MCF 10A (cell line): ENCODE data around the gene SBNO1. TPM values are rescaled to one million over a fixed set of nuclear protein-coding genes. Genes with fewer than 3 reads are reported as not detected.
"Not testable (repeated sequence)": the region's sequence is repeated elsewhere in the genome, so short reads cannot be mapped to it uniquely, and the experiment has no call there.

Source experiments
- BruUV-seq: library from RNA; stranded (reverse); fragments of 400-500 nt; replicated peaks from 2 replicates; lab custom pipeline; 2021; lab: Mats Ljungman, UMichigan
- CTCF ChIA-PET: fragments of 300-600 bp; sonication (Branson Sonifier 250); formaldehyde crosslinking; extraction: SDS; loops from one replicate; lab custom pipeline; 2021; ENCODE audit warnings: antibody characterized with exemption, inconsistent platforms; lab: Yijun Ruan, JAX
- POLR2A ChIA-PET: fragments of 300-600, 350-650 bp; sonication (Branson Sonifier 250); formaldehyde crosslinking; extraction: SDS; loops from one replicate; lab custom pipeline; 2020; ENCODE audit warnings: antibody characterized with exemption, inconsistent platforms; lab: Yijun Ruan, JAX
- DNase-seq: peaks from one replicate; pipeline ENCODE4 v3.0.0-alpha.2; 2018; ENCODE audit not compliant: unreplicated experiment
- H3K27ac Mint-ChIP-seq: one replicate; pipeline ENCODE4 v1.8.0; 2022; ENCODE audit warnings: mild to moderate bottlenecking, low read depth, mixed read lengths; ENCODE audit not compliant: unreplicated experiment
- H3K27me3 Mint-ChIP-seq: one replicate; pipeline ENCODE4 v1.8.0; 2022; ENCODE audit warnings: mixed read lengths; ENCODE audit not compliant: insufficient read depth, unreplicated experiment
- H3K36me3 Mint-ChIP-seq: one replicate; pipeline ENCODE4 v1.8.0; 2022; ENCODE audit warnings: mild to moderate bottlenecking, moderate library complexity, mixed read lengths; ENCODE audit not compliant: insufficient read depth, unreplicated experiment
- H3K4me1 Mint-ChIP-seq: one replicate; pipeline ENCODE4 v1.8.0; 2022; ENCODE audit warnings: mixed read lengths; ENCODE audit not compliant: insufficient read depth, unreplicated experiment
- H3K4me3 Mint-ChIP-seq: one replicate; pipeline ENCODE4 v1.8.0; 2022; ENCODE audit warnings: mild to moderate bottlenecking, moderate library complexity, mixed read lengths; ENCODE audit not compliant: unreplicated experiment
- H3K9me3 Mint-ChIP-seq: one replicate; pipeline ENCODE4 v1.8.0; 2022; ENCODE audit warnings: mixed read lengths; ENCODE audit not compliant: unreplicated experiment
- intact Hi-C: fragments of 100-400 bp; cut with micrococcal nuclease; formaldehyde crosslinking; loops from 2 replicates; pipeline ENCODE4 v1.14.1; 2022
- total RNA-seq: library from RNA; stranded (reverse); gene quantifications from 2 replicates; pipeline ENCODE4 v1.2.3, GENCODE V29; 2022
- TF ChIP-seq, protein P1 (sequence below): fragments of 200-600 bp; IDR thresholded peaks from one replicate; pipeline ENCODE4 v1.8.0; 2022; ENCODE audit warnings: antibody characterized with exemption, mild to moderate bottlenecking; ENCODE audit not compliant: unreplicated experiment

Gene SBNO1
- total RNA-seq, 1 experiment from 2014 or later = 30.3 TPM

DNA sequence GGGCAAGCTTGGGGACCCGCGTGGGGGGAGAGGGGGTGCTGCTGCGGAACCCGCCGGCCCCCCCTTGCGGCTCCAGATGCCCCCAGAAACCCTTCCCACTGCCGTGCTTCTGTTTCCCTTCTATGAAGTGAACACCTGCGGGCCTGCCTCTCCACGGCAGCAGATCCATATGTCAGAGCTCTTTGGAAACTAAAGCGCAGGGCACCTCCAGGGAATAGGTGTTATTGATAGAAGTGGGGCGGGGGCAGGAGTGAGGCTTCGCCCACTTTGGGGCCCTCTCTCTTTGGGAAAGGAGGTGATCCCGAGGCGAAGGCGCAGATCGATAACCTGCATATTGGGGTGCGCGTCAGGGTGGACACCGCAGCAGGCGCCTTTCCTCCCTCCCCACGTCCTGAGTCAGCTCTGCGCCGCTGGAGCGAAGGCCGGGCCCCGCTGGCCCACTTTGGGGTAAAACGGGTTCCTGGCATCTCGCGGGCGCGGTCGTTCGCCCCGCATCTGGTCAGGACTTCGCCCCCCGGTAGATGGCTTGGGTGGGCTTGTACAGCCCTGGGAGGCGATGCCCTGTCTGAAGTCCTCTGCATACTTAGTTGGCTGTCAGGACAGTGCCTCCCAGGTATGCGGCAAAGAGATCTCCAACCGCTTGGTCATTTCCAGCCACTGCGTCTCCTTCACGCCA, 19.8 kb upstream of the SBNO1 start:
- H3K27ac Mint-ChIP-seq = peak overlapping the region; percentile 89
- peaks cover 12% of the 10 kb centered on the region for H3K4me1 Mint-ChIP-seq
- no peaks in the 10 kb centered on the region for H3K9me3 Mint-ChIP-seq
- no peaks in the 10 kb centered on the region for H3K27me3 Mint-ChIP-seq
- ChIA-PET CTCF (interaction anchor here (1.1 to 2.1 kb wide), 3 partner anchors 19 to 57 kb away, joined by 3 to 9 read pairs (median 7); partner anchors contain the start of gene SBNO1), POLR2A (interaction anchor here (0.6 to 6.2 kb wide), 15 partner anchors 9 to 1159 kb away, joined by 3 to 127 read pairs (median 5); partner anchors contain the start of genes DDX55, EIF2B1, GTF2H3 and MPHOSPH9)
- peak; percentile 32 for DNase-seq
- intact Hi-C loops = no loop called here
- TSS peak; percentile 57 for BruUV-seq
- H3K4me3 Mint-ChIP-seq = peak overlapping the region; percentile 91
- H3K36me3 Mint-ChIP-seq = no peaks in the 10 kb centered on the region
- TF ChIP-seq, protein P1, sequence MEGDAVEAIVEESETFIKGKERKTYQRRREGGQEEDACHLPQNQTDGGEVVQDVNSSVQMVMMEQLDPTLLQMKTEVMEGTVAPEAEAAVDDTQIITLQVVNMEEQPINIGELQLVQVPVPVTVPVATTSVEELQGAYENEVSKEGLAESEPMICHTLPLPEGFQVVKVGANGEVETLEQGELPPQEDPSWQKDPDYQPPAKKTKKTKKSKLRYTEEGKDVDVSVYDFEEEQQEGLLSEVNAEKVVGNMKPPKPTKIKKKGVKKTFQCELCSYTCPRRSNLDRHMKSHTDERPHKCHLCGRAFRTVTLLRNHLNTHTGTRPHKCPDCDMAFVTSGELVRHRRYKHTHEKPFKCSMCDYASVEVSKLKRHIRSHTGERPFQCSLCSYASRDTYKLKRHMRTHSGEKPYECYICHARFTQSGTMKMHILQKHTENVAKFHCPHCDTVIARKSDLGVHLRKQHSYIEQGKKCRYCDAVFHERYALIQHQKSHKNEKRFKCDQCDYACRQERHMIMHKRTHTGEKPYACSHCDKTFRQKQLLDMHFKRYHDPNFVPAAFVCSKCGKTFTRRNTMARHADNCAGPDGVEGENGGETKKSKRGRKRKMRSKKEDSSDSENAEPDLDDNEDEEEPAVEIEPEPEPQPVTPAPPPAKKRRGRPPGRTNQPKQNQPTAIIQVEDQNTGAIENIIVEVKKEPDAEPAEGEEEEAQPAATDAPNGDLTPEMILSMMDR = no peak

DNA sequence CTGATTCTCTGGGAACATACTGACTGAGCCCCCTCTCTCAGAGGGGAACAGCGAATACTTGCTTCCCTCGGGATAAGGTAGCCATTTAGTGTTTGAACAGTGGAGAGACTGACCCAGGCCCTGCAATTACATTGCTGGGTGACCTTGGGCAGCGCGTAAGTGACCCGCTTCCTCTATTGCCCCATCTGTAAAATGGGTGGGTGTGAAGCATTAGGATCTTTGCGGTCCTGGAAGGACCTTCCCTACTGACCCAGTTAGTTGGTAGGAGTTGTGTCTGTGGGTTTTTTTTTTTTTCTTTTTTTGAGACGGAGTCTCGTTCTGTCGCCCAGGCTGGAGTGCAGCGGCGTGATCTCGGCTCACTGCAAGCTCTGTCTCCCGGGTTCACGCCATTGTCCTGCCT, 18.0 kb upstream of the SBNO1 start:
- ChIA-PET CTCF (interaction anchor here (1.3 to 2.1 kb wide), 3 partner anchors 10 to 29 kb away, joined by 7 to 9 read pairs (median 8); partner anchors contain the start of gene SBNO1), POLR2A (interaction anchor here (1.0 to 6.2 kb wide), 3 partner anchors 17 to 19 kb away, joined by 3 to 127 read pairs (median 4); partner anchors contain the start of gene SBNO1)
- no peaks in the 10 kb centered on the region for H3K27me3 Mint-ChIP-seq
- no peak for DNase-seq
- peak overlapping the region; percentile 91 for H3K4me3 Mint-ChIP-seq
- TF ChIP-seq, protein P1 = no peak
- H3K27ac Mint-ChIP-seq = no peak overlapping the region
- no peaks in the 10 kb centered on the region for H3K36me3 Mint-ChIP-seq
- intact Hi-C loops = loop anchor here (1.0 kb wide), 1 partner anchor 17 kb away; no protein-coding TSS in a partner anchor
- H3K4me1 Mint-ChIP-seq = peaks cover 9% of the 10 kb centered on the region
- H3K9me3 Mint-ChIP-seq = no peaks in the 10 kb centered on the region
- no TSS peak for BruUV-seq

DNA sequence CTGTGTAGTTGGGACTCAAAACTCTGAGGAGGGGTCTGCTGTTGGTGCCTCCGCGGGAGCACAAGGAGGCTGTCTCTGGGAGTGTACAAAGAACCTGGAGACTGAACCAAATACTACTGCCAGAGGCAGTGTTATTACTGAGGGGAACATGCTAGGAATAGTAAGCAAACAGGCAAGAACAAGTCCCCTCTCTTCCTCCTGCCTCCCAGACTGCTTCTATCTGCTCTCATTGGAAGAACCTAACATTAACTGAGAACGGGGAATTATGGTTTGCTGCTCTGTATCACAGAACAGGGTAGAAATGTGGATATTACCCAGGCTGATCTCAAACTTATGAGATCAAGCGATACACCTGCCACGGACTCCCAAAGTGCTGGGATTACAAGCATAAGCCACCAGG, 14.7 kb upstream of the SBNO1 start:
- DNase-seq = no peak

DNA sequence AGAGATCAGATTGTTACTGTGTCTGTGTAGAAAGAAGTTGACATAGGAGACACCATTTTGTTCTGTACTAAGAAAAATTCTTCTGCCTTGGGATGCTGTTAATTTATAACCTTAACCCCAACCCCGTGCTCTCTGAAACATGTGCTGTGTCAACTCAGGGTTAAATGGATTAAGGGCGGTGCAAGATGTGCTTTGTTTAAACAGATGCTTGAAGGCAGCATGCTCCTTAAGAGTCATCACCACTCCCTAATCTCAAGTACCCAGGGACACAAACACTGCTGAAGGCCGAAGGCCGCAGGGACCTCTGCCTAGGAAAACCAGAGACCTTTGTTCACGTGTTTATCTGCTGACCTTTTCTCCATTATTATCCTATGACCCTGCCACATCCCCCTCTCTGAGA, 7.8 kb upstream of the SBNO1 start:
- H3K9me3 Mint-ChIP-seq, H3K36me3 Mint-ChIP-seq, H3K27me3 Mint-ChIP-seq, intact Hi-C loops, BruUV-seq, H3K4me1 Mint-ChIP-seq, H3K4me3 Mint-ChIP-seq, DNase-seq, H3K27ac Mint-ChIP-seq: not testable (repeated sequence)
- POLR2A ChIA-PET = interaction anchor here (1.0 kb wide), 1 partner anchor 12 kb away, joined by 5 read pairs; the partner anchor contains the start of gene KMT5A
- CTCF ChIA-PET = interaction anchor here (0.8 kb wide), 1 partner anchor 11 kb away, joined by 8 read pairs; no protein-coding TSS in a partner anchor

More for the DNA sequence above, 14.7 kb upstream of the SBNO1 start:
- Mint-ChIP-seq H3K9me3 (no peaks in the 10 kb centered on the region), H3K36me3 (no peaks in the 10 kb centered on the region), H3K27me3 (no peaks in the 10 kb centered on the region), H3K4me3 (no peak overlapping the region), H3K27ac (no peak overlapping the region), H3K4me1 (no peaks in the 10 kb centered on the region)
- CTCF ChIA-PET = no interaction called here
- POLR2A ChIA-PET = no interaction called here
- intact Hi-C loops = no loop called here
- BruUV-seq = no TSS peak
- TF ChIP-seq, protein P1 = no peak

DNA sequence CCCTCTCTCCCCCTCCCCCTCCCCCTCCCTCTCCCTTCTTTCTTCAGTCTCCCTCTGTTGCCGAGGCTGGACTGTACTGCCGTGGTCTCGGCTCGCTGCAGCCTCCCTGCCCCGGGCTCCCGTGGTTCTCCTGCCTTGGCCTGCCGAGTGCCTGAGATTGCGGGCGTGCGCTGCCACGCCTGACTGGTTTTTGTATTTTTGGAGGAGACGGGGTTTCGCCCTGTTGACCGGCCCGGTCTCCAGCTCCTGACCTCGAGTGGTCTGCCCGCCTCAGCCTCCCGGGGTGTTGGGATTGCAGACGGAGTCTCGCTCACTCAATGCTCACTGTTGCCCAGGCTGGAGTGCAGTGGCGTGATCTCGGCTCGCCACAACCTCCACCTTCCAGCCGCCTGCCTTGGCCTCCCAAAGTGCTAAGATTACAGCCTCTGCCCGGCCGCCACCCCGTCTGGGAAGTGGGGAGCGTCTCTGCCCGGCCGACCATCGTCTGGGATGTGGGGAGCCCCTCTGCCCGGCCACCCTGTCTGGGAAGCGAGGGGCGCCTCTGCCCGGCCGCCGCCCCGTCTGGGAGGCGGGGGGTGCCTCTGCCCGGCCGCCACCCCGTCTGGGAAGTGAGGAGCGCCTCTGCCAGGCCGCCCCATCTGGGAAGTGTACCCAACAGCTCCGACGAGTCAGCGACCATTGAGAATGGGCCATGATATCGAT, 7.2 kb upstream of the SBNO1 start:
- H3K27me3 Mint-ChIP-seq, H3K27ac Mint-ChIP-seq, H3K36me3 Mint-ChIP-seq, intact Hi-C loops, H3K4me1 Mint-ChIP-seq, H3K9me3 Mint-ChIP-seq, POLR2A ChIA-PET, DNase-seq, H3K4me3 Mint-ChIP-seq, BruUV-seq: not testable (repeated sequence)
- CTCF ChIA-PET = interaction anchor here (0.8 kb wide), 1 partner anchor 11 kb away, joined by 8 read pairs; no protein-coding TSS in a partner anchor
